Neutrophil (primary cell): ENCODE data around the gene EXOC4.

Source experiments
- H3K27ac ChIP-seq: fragments of 200-600 bp; sonication (generic); 2 replicates; pipeline ENCODE4 v1.5.1; 2016; ENCODE audit warnings: mild to moderate bottlenecking, moderate library complexity
- H3K27me3 ChIP-seq: fragments of 200-600 bp; sonication (generic); 2 replicates; pipeline ENCODE4 v1.6.0; 2016; ENCODE audit warnings: mild to moderate bottlenecking
- H3K36me3 ChIP-seq: fragments of 200-600 bp; sonication (generic); 2 replicates; pipeline ENCODE4 v1.5.1; 2017
- H3K4me1 ChIP-seq, 2 experiments: fragments of 200-600 bp in 1 of 2; sonication (generic) in 1 of 2; 1 replicate in 1 of 2; 2 replicates in 1 of 2; pipeline versions ENCODE4 v1.5.1 to v1.6.1; 2013 to 2016; ENCODE audit warnings: low read depth in 1 of 2, low read length in 1 of 2, mild to moderate bottlenecking in 1 of 2, moderate library complexity in 1 of 2; ENCODE audit not compliant: control insufficient read depth in 1 of 2, insufficient read depth in 1 of 2
- H3K4me3 ChIP-seq, 2 experiments: fragments of 200-600 bp in 1 of 2; sonication (generic) in 1 of 2; 1 replicate in 1 of 2; 2 replicates in 1 of 2; pipeline ENCODE4 v1.5.1; 2013 to 2016; ENCODE audit warnings: low read depth in 1 of 2, low read length in 1 of 2, mild to moderate bottlenecking in 1 of 2, moderate library complexity in 1 of 2
- H3K9me3 ChIP-seq: fragments of 200-600 bp; sonication (generic); 2 replicates; pipeline ENCODE4 v1.5.1; 2016
- CTCF ChIP-seq: fragments of 200-600 bp; sonication (generic); IDR thresholded peaks from 2 replicates; pipeline ENCODE4 v1.5.1; 2016; ENCODE audit warnings: antibody characterized with exemption

Gene EXOC4

GRCh38 chr7:133367561-133367960 is 114.7 kb downstream of the EXOC4 start:
- no peaks in the 10 kb centered on the region for H3K9me3 ChIP-seq
- TF ChIP-seq CTCF = no peak
- H3K4me3 ChIP-seq = no peak overlapping the region
- no peak overlapping the region for H3K27ac ChIP-seq
- no peaks in the 10 kb centered on the region for H3K27me3 ChIP-seq
- H3K4me1 ChIP-seq = peaks cover 0 to 6% of the 10 kb centered on the region in 2 experiments
- H3K36me3 ChIP-seq = no peaks in the 10 kb centered on the region

GRCh38 chr7:133369130-133369529 is 116.3 kb downstream of the EXOC4 start:
- Histone ChIP-seq H3K27ac (no peak overlapping the region), H3K4me3 (no peak overlapping the region), H3K9me3 (no peaks in the 10 kb centered on the region), H3K36me3 (no peaks in the 10 kb centered on the region), H3K27me3 (no peaks in the 10 kb centered on the region), H3K4me1 (peaks cover 0 to 6% of the 10 kb centered on the region in 2 experiments)
- TF ChIP-seq CTCF = no peak

GRCh38 chr7:133371616-133372015 is 118.7 kb downstream of the EXOC4 start:
- Histone ChIP-seq H3K27me3 (no peaks in the 10 kb centered on the region), H3K4me1 (no peaks in the 10 kb centered on the region), H3K27ac (no peak overlapping the region), H3K36me3 (peaks cover 10% of the 10 kb centered on the region), H3K4me3 (no peak overlapping the region), H3K9me3 (no peaks in the 10 kb centered on the region)
- TF ChIP-seq CTCF = no peak

GRCh38 chr7:133372337-133372736 is 119.5 kb downstream of the EXOC4 start:
- no peak overlapping the region for H3K27ac ChIP-seq
- no peak overlapping the region for H3K4me3 ChIP-seq
- H3K36me3 ChIP-seq = peaks cover 10% of the 10 kb centered on the region
- no peaks in the 10 kb centered on the region for H3K4me1 ChIP-seq
- no peak for TF ChIP-seq CTCF
- H3K27me3 ChIP-seq = no peaks in the 10 kb centered on the region
- no peaks in the 10 kb centered on the region for H3K9me3 ChIP-seq

- Histone ChIP-seq H3K9me3 (no peaks in the 10 kb centered on the region), H3K27me3 (no peaks in the 10 kb centered on the region), H3K27ac (no peak overlapping the region), H3K4me3 (no peak overlapping the region), H3K36me3 (peaks cover 10% of the 10 kb centered on the region), H3K4me1 (no peaks in the 10 kb centered on the region)
- TF ChIP-seq CTCF = no peak
These were observed 123.6 kb downstream of the EXOC4 start for GRCh38 chr7:133376514-133376913.

- Histone ChIP-seq H3K4me1 (peaks cover 0 to 3% of the 10 kb centered on the region in 2 experiments), H3K27ac (no peak overlapping the region), H3K27me3 (no peaks in the 10 kb centered on the region), H3K36me3 (no peaks in the 10 kb centered on the region), H3K4me3 (no peak overlapping the region), H3K9me3 (no peaks in the 10 kb centered on the region)
- no peak for TF ChIP-seq CTCF
These were observed 129.1 kb downstream of the EXOC4 start for GRCh38 chr7:133381965-133382364.
